ENCODE results near the gene HDGFL3. TPM values are rescaled to one million over a fixed set of nuclear protein-coding genes. Genes with fewer than 3 reads are reported as not detected.
A peak's percentile ranks its signal among the peaks of the same experiment; 100 is the strongest.

HDGFL3 gene
- total and polyA plus RNA-seq, 9 of the 15 experiments (the other 6 are each of a cell fraction or from before 2014, with no cell fraction given), result 6.7 to 42.0 (median 31.4) TPM

GRCh38 chr15:83249030-83249343 lies 41.4 kb upstream of the HDGFL3 start (continued):
- TF ChIP-seq ZHX1 (conservative IDR thresholded peaks at IDR 0.05; ENCODE audit: low read length), result no peak

GRCh38 chr15:83248151-83249029 lies 40.8 kb upstream of the HDGFL3 start:
- Histone ChIP-seq H4K20me1 (replicated peaks; ENCODE audit: control insufficient read depth, insufficient read depth, low read length) (no peaks in the 10 kb centered on the region), H3K27me3 (ENCODE audit: control insufficient read depth in 2 of 2, insufficient read depth in 2 of 2, low read length in 2 of 2) (peaks cover 3 to 17% of the 10 kb centered on the region in 2 experiments; a peak in 3 of 5 replicates), H3K4me3 (no peak overlapping the region), H3K4me1 (replicated peaks in 1 of 2; ENCODE audit: control insufficient read depth in 2 of 2, insufficient read depth in 2 of 2, low read length in 2 of 2) (no peaks in the 10 kb centered on the region), H3K9me1 (ENCODE audit: control insufficient read depth, insufficient read depth, low read length) (no peaks in the 10 kb centered on the region), H3K79me2 (ENCODE audit: control insufficient read depth, insufficient read depth, low read length) (no peaks in the 10 kb centered on the region), H3K36me3 (ENCODE audit: control insufficient read depth, insufficient read depth, low read length) (no peaks in the 10 kb centered on the region), H3K27ac (ENCODE audit: extremely low read depth, low read depth, low read length) (no peak overlapping the region), H2AFZ (ENCODE audit: low read depth, low read length) (peak overlapping the region; percentile 37; the same call in 1 of the 2 replicates), H3K9ac (ENCODE audit: insufficient read depth in 1 of 2, low read depth in 2 of 2, low read length in 2 of 2) (no peak overlapping the region), H3K4me2 (ENCODE audit: insufficient read depth, low read length) (no peak overlapping the region), H3K9me3 (replicated peaks; ENCODE audit: control insufficient read depth, insufficient read depth, low read depth, low read length) (no peaks in the 10 kb centered on the region)
- ATAC-seq, result peak; percentile 85
- in situ Hi-C loops (cut with MboI), result loop anchor here (5.0 kb wide), 1 partner anchor 174 kb away; no protein-coding TSS in a partner anchor
- intact Hi-C loops (cut with micrococcal nuclease), result loop anchor here (1.0 kb wide), 3 partner anchors 132 to 311 kb away; no protein-coding TSS in a partner anchor
- ChIA-PET CTCF (ENCODE audit: low intra/inter-chr PET ratio) (interaction anchor here (0.6 to 2.1 kb wide), 7 partner anchors 37 to 1149 kb away, joined by 3 to 12 read pairs (median 3); partner anchors contain the start of gene BTBD1), POLR2A (interaction anchor here (0.5 to 1.2 kb wide), 5 partner anchors 9 to 225 kb away, joined by 3 to 5 read pairs (median 3); no protein-coding TSS in a partner anchor)
- DNase-seq (ENCODE audit: extremely low read depth in 1 of 4, low spot score in 3 of 4), result peak; percentile 26 to 69 (median 44)
- FAIRE-seq, result peak; percentile 86
- BruUV-seq (replicated peaks), result no TSS peak
- WGBS (ENCODE audit: insufficient coverage, low coverage, missing lambda C conversion rate), result 12% methylated on average over 11 of the region's 11 CpGs
- TF ChIP-seq KLF16 (IDR thresholded peaks at IDR 0.05), result 0 out of 2 replicates have a peak, but pooled peaks have one; percentile 27
- TF ChIP-seq ZNF133 (CRISPR knock-in tag; IDR thresholded peaks at IDR 0.05), result no peak
- no peak for TF ChIP-seq THRB (CRISPR knock-in tag; conservative IDR thresholded peaks at IDR 0.05)
- TF ChIP-seq CTCF (IDR thresholded peaks at IDR 0.05 in 2 of 3, conservative IDR thresholded peaks at IDR 0.05 in 1 of 3; ENCODE audit: insufficient read depth in 2 of 3, low read depth in 1 of 3, low read length in 3 of 3), result peak; percentile 71 to 91 (median 85)
- no peak for TF ChIP-seq GABPB1 (CRISPR knock-in tag; IDR thresholded peaks at IDR 0.05)
- TF ChIP-seq NFE2L1 (tag; IDR thresholded peaks at IDR 0.05; ENCODE audit: borderline replicate concordance, low read depth), result no peak
- TF ChIP-seq ARID2 (IDR thresholded peaks at IDR 0.05), result 0 out of 2 replicates have a peak, but pooled peaks have one; percentile 50
- no peak for TF ChIP-seq PHF8 (IDR thresholded peaks at IDR 0.05; ENCODE audit: borderline replicate concordance, low read length)
- no peak for TF ChIP-seq EZH2 (IDR thresholded peaks at IDR 0.05; ENCODE audit: borderline replicate concordance, low read depth, low read length)
- TF ChIP-seq ZNF384 (IDR thresholded peaks at IDR 0.05; ENCODE audit: low read depth, low read length), result peak; percentile 39; the same call in 1 of the 2 replicates
- TF ChIP-seq ZC3H4 (CRISPR knock-in tag; IDR thresholded peaks at IDR 0.05; ENCODE audit: borderline replicate concordance), result no peak
- TF ChIP-seq STAT5B (CRISPR knock-in tag; IDR thresholded peaks at IDR 0.05), result no peak
